Retinal pigment epithelial cell (primary cell): ENCODE measurements around the gene GKN1.

ENCODE experiments used
- DNase-seq: peaks from one replicate; pipeline ENCODE4 v3.0.0-alpha.2; 2010; ENCODE audit warnings: low read depth
- H3K4me3 ChIP-seq: 2 replicates; pipeline ENCODE4 v1.5.1; 2011; ENCODE audit warnings: mild to moderate bottlenecking, low read length, control low read depth, moderate library complexity
- CTCF ChIP-seq: conservative IDR thresholded peaks from 2 replicates; pipeline ENCODE4 v1.5.1; 2011; ENCODE audit warnings: low read depth, low read length, control low read depth, inconsistent platforms

Gene GKN1

GRCh38 chr2:68935471-68935870 is 39.0 kb upstream of the GKN1 start:
- TF ChIP-seq CTCF: no peak
- DNase-seq: no peak
- no peak overlapping the region for H3K4me3 ChIP-seq

GRCh38 chr2:68936427-68936826 is 38.0 kb upstream of the GKN1 start:
- TF ChIP-seq CTCF: no peak
- no peak overlapping the region for H3K4me3 ChIP-seq
- DNase-seq: no peak

- no peak overlapping the region for H3K4me3 ChIP-seq
- no peak for TF ChIP-seq CTCF
These were observed 37.5 kb upstream of the GKN1 start for GRCh38 chr2:68936889-68937288.

GRCh38 chr2:68937346-68938055 is 36.9 kb upstream of the GKN1 start:
- no peak for DNase-seq
- H3K4me3 ChIP-seq: no peak overlapping the region
- TF ChIP-seq CTCF: no peak

More at GRCh38 chr2:68936889-68937288, 37.5 kb upstream of the GKN1 start:
- no peak for DNase-seq

GRCh38 chr2:68938938-68939337 is 35.5 kb upstream of the GKN1 start:
- no peak for DNase-seq
- no peak for TF ChIP-seq CTCF
- no peak overlapping the region for H3K4me3 ChIP-seq

- no peak for DNase-seq
- H3K4me3 ChIP-seq: no peak overlapping the region
- TF ChIP-seq CTCF: no peak
These were observed 34.5 kb upstream of the GKN1 start for GRCh38 chr2:68939962-68940361.

- H3K4me3 ChIP-seq: no peak overlapping the region
- TF ChIP-seq CTCF: no peak
- DNase-seq: no peak
These were observed 34.1 kb upstream of the GKN1 start for GRCh38 chr2:68940369-68940768.
